Suppressor macrophage treated with lipopolysaccharide for 1 hour (primary cell): ENCODE measurements around the gene SEMA4D.
A peak's percentile ranks its signal among the peaks of the same experiment; 100 is the strongest.

ENCODE experiments used
- DNase-seq, 3 donors: peaks; one replicate each; pipeline ENCODE4 v3.0.0-alpha.2; 2020 to 2022

The SEMA4D gene

GRCh38 chr9:89497978-89498851, at the start of gene SEMA4D:
Gene SEMA4D (minus strand): TSS chr9:89498113. CDS start chr9:89405456, 92,657 bp downstream.
- DNase-seq: peak; percentile 66 to 86 (median 67)

- no peak for DNase-seq
Measured at GRCh38 chr9:89547000-89547399, 49.1 kb upstream of the SEMA4D start.

- no peak for DNase-seq
Measured at GRCh38 chr9:89544279-89544661, 46.4 kb upstream of the SEMA4D start.

GRCh38 chr9:89543621-89544278, 45.8 kb upstream of the SEMA4D start:
- no peak for DNase-seq

GRCh38 chr9:89543111-89543510, 45.2 kb upstream of the SEMA4D start:
- no peak for DNase-seq

- DNase-seq: peak; percentile 33 to 41 (median 34)
Measured at GRCh38 chr9:89542401-89543021, 44.6 kb upstream of the SEMA4D start.

GRCh38 chr9:89541798-89542197, 43.9 kb upstream of the SEMA4D start:
- DNase-seq: no peak

- DNase-seq: no peak
Measured at GRCh38 chr9:89539374-89539773, 41.5 kb upstream of the SEMA4D start.

- no peak for DNase-seq
Measured at GRCh38 chr9:89538871-89539270, 41.0 kb upstream of the SEMA4D start.

GRCh38 chr9:89537166-89537565, 39.3 kb upstream of the SEMA4D start:
- no peak for DNase-seq

GRCh38 chr9:89536600-89536999, 38.7 kb upstream of the SEMA4D start:
- no peak for DNase-seq

- DNase-seq: peak in 2 of 3 donors; percentile 46 to 52
Measured at GRCh38 chr9:89536145-89536574, 38.2 kb upstream of the SEMA4D start.

- no peak for DNase-seq
Measured at GRCh38 chr9:89535461-89535860, 37.5 kb upstream of the SEMA4D start.

- no peak for DNase-seq
Measured at GRCh38 chr9:89534515-89535287, 36.8 kb upstream of the SEMA4D start.

- no peak for DNase-seq
Measured at GRCh38 chr9:89533411-89534095, 35.6 kb upstream of the SEMA4D start.

GRCh38 chr9:89532944-89533343, 35.0 kb upstream of the SEMA4D start:
- no peak for DNase-seq

GRCh38 chr9:89532478-89532877, 34.6 kb upstream of the SEMA4D start:
- DNase-seq: peak in 2 of 3 donors; percentile 48 to 53

- no peak for DNase-seq
Measured at GRCh38 chr9:89531766-89532165, 33.9 kb upstream of the SEMA4D start.

- no peak for DNase-seq
Measured at GRCh38 chr9:89530726-89531125, 32.8 kb upstream of the SEMA4D start.

GRCh38 chr9:89529243-89530035, 31.5 kb upstream of the SEMA4D start:
- DNase-seq: peak; percentile 66 to 87 (median 81)

GRCh38 chr9:89528540-89528939, 30.6 kb upstream of the SEMA4D start:
- DNase-seq: peak; percentile 20 to 49 (median 41)
